Measurements from ENCODE around the gene ZBTB8A.

Gene ZBTB8A

GRCh38 chr1:32652244-32652962 is 113.2 kb downstream of the ZBTB8A start:
- no peak for DNase-seq (ENCODE audit: low spot score)
